IPS-15b (cell line): ENCODE results near the gene FBXL20.
"Not testable (repeated sequence)": the region's sequence is repeated elsewhere in the genome, so short reads cannot be mapped to it uniquely, and the experiment has no call there.

Source experiments
- H3K27me3 ChIP-seq: one replicate; pipeline ENCODE4 v1.6.1; 2013; ENCODE audit warnings: low read length; ENCODE audit not compliant: control insufficient read depth, insufficient read depth
- H3K36me3 ChIP-seq: one replicate; pipeline ENCODE4 v1.6.1; 2013; ENCODE audit warnings: low read length; ENCODE audit not compliant: control insufficient read depth, insufficient read depth
- H3K4me1 ChIP-seq: one replicate; pipeline ENCODE4 v1.6.1; 2013; ENCODE audit warnings: mild to moderate bottlenecking, low read length; ENCODE audit not compliant: control insufficient read depth, insufficient read depth
- H3K4me3 ChIP-seq: one replicate; pipeline ENCODE4 v1.5.1; 2013; ENCODE audit warnings: low read depth, low read length
- H3K9ac ChIP-seq: one replicate; pipeline ENCODE4 v1.6.1; 2013; ENCODE audit warnings: low read depth, mild to moderate bottlenecking, low read length
- H3K9me3 ChIP-seq: one replicate; pipeline ENCODE4 v1.6.1; 2013; ENCODE audit warnings: mild to moderate bottlenecking, low read length; ENCODE audit not compliant: control insufficient read depth, insufficient read depth

The FBXL20 gene

GRCh38 chr17:39401412-39402243 lies at the start of gene FBXL20:
FBXL20 (minus strand) TSS chr17:39401626; CDS start chr17:39401402, 224 bp downstream.
- Histone ChIP-seq H3K9ac (peak within 1 kb of the TSS; percentile 65), H3K4me1 (peaks cover 7% of the 10 kb centered on the region), H3K27me3 (no peaks in the 10 kb centered on the region), H3K9me3 (no peaks in the 10 kb centered on the region), H3K4me3 (peak within 1 kb of the TSS; percentile 89), H3K36me3 (no peaks in the 10 kb centered on the region)

GRCh38 chr17:39450847-39451581 lies 49.6 kb upstream of the FBXL20 start, which contains the start of gene MED1:
MED1 (minus strand) TSS chr17:39451263; CDS start chr17:39451062, 201 bp downstream.
- H3K36me3 ChIP-seq, result peaks cover 2% of the 10 kb centered on the region
- H3K4me1 ChIP-seq, result no peaks in the 10 kb centered on the region
- no peaks in the 10 kb centered on the region for H3K9me3 ChIP-seq
- H3K9ac ChIP-seq, result peak within 1 kb of the TSS; percentile 75
- H3K27me3 ChIP-seq, result no peaks in the 10 kb centered on the region
- H3K4me3 ChIP-seq, result peak within 1 kb of the TSS; percentile 76

GRCh38 chr17:39450051-39450450 lies 48.6 kb upstream of the FBXL20 start:
- Histone ChIP-seq H3K9ac (peak overlapping the region; percentile 75), H3K9me3 (no peaks in the 10 kb centered on the region), H3K4me3 (peak overlapping the region; percentile 76), H3K36me3 (peaks cover 5% of the 10 kb centered on the region), H3K4me1 (no peaks in the 10 kb centered on the region), H3K27me3 (no peaks in the 10 kb centered on the region)

GRCh38 chr17:39447561-39447960 lies 46.1 kb upstream of the FBXL20 start:
- peaks cover 5% of the 10 kb centered on the region for H3K36me3 ChIP-seq
- H3K4me3 ChIP-seq, result no peak overlapping the region
- H3K9me3 ChIP-seq, result no peaks in the 10 kb centered on the region
- no peak overlapping the region for H3K9ac ChIP-seq
- H3K4me1 ChIP-seq, result no peaks in the 10 kb centered on the region
- H3K27me3 ChIP-seq, result no peaks in the 10 kb centered on the region

- Histone ChIP-seq H3K36me3 (peaks cover 13% of the 10 kb centered on the region), H3K9ac (no peak overlapping the region), H3K27me3 (no peaks in the 10 kb centered on the region), H3K4me1 (no peaks in the 10 kb centered on the region), H3K4me3 (no peak overlapping the region), H3K9me3 (no peaks in the 10 kb centered on the region)
These were observed 41.9 kb upstream of the FBXL20 start for GRCh38 chr17:39443326-39443725.

- not testable (repeated sequence) for H3K9me3 ChIP-seq, H3K9ac ChIP-seq, H3K27me3 ChIP-seq, H3K4me3 ChIP-seq, H3K4me1 ChIP-seq
- H3K36me3 ChIP-seq, result peaks cover 21% of the 10 kb centered on the region
These were observed 38.4 kb upstream of the FBXL20 start for GRCh38 chr17:39439868-39440267.

- no peaks in the 10 kb centered on the region for H3K9me3 ChIP-seq
- no peaks in the 10 kb centered on the region for H3K27me3 ChIP-seq
- H3K36me3 ChIP-seq, result peaks cover 40% of the 10 kb centered on the region
- H3K9ac ChIP-seq, result no peak overlapping the region
- H3K4me1 ChIP-seq, result no peaks in the 10 kb centered on the region
- H3K4me3 ChIP-seq, result no peak overlapping the region
These were observed 28.2 kb upstream of the FBXL20 start for GRCh38 chr17:39429600-39429999.

- H3K9ac ChIP-seq, result no peak overlapping the region
- no peaks in the 10 kb centered on the region for H3K27me3 ChIP-seq
- H3K4me1 ChIP-seq, result no peaks in the 10 kb centered on the region
- H3K36me3 ChIP-seq, result peaks cover 28% of the 10 kb centered on the region
- H3K9me3 ChIP-seq, result no peaks in the 10 kb centered on the region
- H3K4me3 ChIP-seq, result no peak overlapping the region
These were observed 14.7 kb upstream of the FBXL20 start for GRCh38 chr17:39416141-39416540.

GRCh38 chr17:39410279-39410678 lies 8.9 kb upstream of the FBXL20 start:
- H3K9me3 ChIP-seq, result no peaks in the 10 kb centered on the region
- H3K4me3 ChIP-seq, result no peak overlapping the region
- no peak overlapping the region for H3K9ac ChIP-seq
- H3K27me3 ChIP-seq, result no peaks in the 10 kb centered on the region
- peaks cover 39% of the 10 kb centered on the region for H3K36me3 ChIP-seq
- H3K4me1 ChIP-seq, result no peaks in the 10 kb centered on the region

- Histone ChIP-seq H3K4me1 (no peaks in the 10 kb centered on the region), H3K9me3 (no peaks in the 10 kb centered on the region), H3K27me3 (no peaks in the 10 kb centered on the region), H3K4me3 (no peak overlapping the region), H3K9ac (no peak overlapping the region), H3K36me3 (peaks cover 31% of the 10 kb centered on the region)
These were observed 6.9 kb upstream of the FBXL20 start for GRCh38 chr17:39408360-39408759.

- peaks cover 4% of the 10 kb centered on the region for H3K4me1 ChIP-seq
- H3K36me3 ChIP-seq, result peaks cover 31% of the 10 kb centered on the region
- no peaks in the 10 kb centered on the region for H3K9me3 ChIP-seq
- H3K9ac ChIP-seq, result no peak overlapping the region
- H3K27me3 ChIP-seq, result no peaks in the 10 kb centered on the region
- H3K4me3 ChIP-seq, result no peak overlapping the region
These were observed 5.5 kb upstream of the FBXL20 start for GRCh38 chr17:39406951-39407350.

GRCh38 chr17:39405436-39405835 lies 4.0 kb upstream of the FBXL20 start:
- H3K9ac ChIP-seq, result no peak overlapping the region
- H3K4me1 ChIP-seq, result peaks cover 6% of the 10 kb centered on the region
- no peak overlapping the region for H3K4me3 ChIP-seq
- no peaks in the 10 kb centered on the region for H3K9me3 ChIP-seq
- H3K36me3 ChIP-seq, result peaks cover 31% of the 10 kb centered on the region
- H3K27me3 ChIP-seq, result no peaks in the 10 kb centered on the region
